BJ (cell line): ENCODE results near the gene GPC4. TPM values are rescaled to one million over a fixed set of nuclear protein-coding genes. Genes with fewer than 3 reads are reported as not detected.

Experiments used
- CTCF ChIA-PET: fragments of 350-600 bp; formaldehyde crosslinking; extraction: SDS; loops from one replicate; lab custom pipeline; 2021; ENCODE audit warnings: antibody characterized with exemption, inconsistent platforms; lab: Yijun Ruan, JAX
- POLR2A ChIA-PET: fragments of 300-600 bp; sonication (Branson Sonifier 250); formaldehyde crosslinking; extraction: SDS; loops from one replicate; lab custom pipeline; 2021; ENCODE audit warnings: antibody characterized with exemption; lab: Charles Lee
- DNase-seq: peaks from one replicate; pipeline ENCODE4 v3.0.0-alpha.2; 2011; ENCODE audit warnings: low read depth
- H3K27me3 ChIP-seq: 2 replicates; pipeline ENCODE4 v1.6.0; 2011; ENCODE audit warnings: low read length; ENCODE audit not compliant: control insufficient read depth, insufficient read depth
- H3K36me3 ChIP-seq: 2 replicates; pipeline ENCODE4 v1.5.1; 2011; ENCODE audit warnings: low read length; ENCODE audit not compliant: control insufficient read depth, insufficient read depth
- H3K4me3 ChIP-seq: 2 replicates; pipeline ENCODE4 v1.5.1; 2011; ENCODE audit warnings: low read depth, mild to moderate bottlenecking, control low read depth, low read length
- polyA plus RNA-seq: library from polyadenylated mRNA; depleted of rRNA; stranded (reverse); fragments of >200 nt; gene quantifications from 2 replicates; pipeline ENCODE4 v1.2.3, GENCODE V29; 2011
- TF ChIP-seq, protein P1 (sequence below): IDR thresholded peaks from 2 replicates; pipeline ENCODE4 v1.5.1; 2011; ENCODE audit warnings: low read depth, mild to moderate bottlenecking, control low read depth, inconsistent platforms, low read length, moderate library complexity; ENCODE audit not compliant: insufficient read depth

GPC4 gene
- polyA plus RNA-seq, 1 experiment = 0.26 TPM

DNA sequence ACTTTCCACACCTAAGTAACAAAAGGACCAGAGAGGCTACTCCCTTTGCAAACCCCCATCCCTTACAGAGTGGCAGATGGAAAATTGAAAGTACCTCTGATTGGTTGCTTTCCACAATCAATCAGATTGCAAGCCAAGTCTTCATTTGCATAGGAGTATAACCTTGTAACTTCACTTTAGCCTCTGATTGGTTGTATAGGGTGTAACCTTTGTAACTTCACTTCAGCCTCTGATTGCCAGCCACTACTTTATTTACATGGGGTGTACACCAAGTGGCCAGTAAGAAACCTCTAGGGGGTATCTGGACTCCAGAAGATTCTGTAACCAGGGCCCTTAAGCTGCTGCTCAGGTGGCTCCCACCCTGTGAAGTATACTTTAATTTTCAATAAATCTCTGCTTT lies 48.6 kb downstream of the GPC4 start:
- CTCF ChIA-PET = no interaction called here
- no peak for DNase-seq
- TF ChIP-seq, protein P1, sequence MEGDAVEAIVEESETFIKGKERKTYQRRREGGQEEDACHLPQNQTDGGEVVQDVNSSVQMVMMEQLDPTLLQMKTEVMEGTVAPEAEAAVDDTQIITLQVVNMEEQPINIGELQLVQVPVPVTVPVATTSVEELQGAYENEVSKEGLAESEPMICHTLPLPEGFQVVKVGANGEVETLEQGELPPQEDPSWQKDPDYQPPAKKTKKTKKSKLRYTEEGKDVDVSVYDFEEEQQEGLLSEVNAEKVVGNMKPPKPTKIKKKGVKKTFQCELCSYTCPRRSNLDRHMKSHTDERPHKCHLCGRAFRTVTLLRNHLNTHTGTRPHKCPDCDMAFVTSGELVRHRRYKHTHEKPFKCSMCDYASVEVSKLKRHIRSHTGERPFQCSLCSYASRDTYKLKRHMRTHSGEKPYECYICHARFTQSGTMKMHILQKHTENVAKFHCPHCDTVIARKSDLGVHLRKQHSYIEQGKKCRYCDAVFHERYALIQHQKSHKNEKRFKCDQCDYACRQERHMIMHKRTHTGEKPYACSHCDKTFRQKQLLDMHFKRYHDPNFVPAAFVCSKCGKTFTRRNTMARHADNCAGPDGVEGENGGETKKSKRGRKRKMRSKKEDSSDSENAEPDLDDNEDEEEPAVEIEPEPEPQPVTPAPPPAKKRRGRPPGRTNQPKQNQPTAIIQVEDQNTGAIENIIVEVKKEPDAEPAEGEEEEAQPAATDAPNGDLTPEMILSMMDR = no peak
- H3K4me3 ChIP-seq = no peak overlapping the region
- H3K27me3 ChIP-seq = no peaks in the 10 kb centered on the region
- POLR2A ChIA-PET = no interaction called here
- no peaks in the 10 kb centered on the region for H3K36me3 ChIP-seq

DNA sequence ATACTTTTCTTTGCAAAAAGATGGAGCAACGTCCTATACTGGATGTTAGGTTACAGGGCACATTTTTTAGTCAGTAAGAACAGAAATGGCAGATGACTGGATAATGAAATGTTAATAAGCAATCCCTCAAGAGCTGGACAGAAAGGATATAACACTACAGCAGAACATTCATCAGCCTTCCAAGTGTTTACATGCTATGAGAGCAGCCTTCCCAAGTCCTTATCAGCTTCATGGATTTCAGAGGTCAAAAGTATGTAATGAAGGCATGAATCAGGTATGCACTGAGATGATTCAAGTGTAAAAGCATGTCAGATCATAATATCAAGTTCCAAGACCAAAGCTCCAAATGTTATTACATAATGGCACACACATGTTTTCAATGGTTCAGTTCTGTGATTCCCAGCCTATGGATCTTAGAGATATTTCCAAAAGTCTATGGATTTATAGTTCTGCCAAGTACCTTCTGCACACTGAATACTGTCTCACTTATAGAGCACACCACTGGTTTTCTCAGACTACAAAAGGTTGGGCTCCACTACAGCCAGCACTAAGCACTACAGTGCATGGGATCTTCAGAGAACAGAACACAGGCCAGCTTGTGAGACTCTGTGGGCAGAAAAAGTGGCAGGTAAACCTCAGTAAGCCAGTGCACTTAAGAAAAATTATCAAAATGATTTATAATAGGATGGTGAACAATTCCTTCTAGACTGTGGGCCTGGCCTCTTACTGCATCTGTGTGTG lies 49.2 kb downstream of the GPC4 start:
- TF ChIP-seq, protein P1 = no peak
- no peak for DNase-seq
- no peaks in the 10 kb centered on the region for H3K36me3 ChIP-seq
- H3K4me3 ChIP-seq = no peak overlapping the region
- POLR2A ChIA-PET = no interaction called here
- CTCF ChIA-PET = no interaction called here
- H3K27me3 ChIP-seq = no peaks in the 10 kb centered on the region

DNA sequence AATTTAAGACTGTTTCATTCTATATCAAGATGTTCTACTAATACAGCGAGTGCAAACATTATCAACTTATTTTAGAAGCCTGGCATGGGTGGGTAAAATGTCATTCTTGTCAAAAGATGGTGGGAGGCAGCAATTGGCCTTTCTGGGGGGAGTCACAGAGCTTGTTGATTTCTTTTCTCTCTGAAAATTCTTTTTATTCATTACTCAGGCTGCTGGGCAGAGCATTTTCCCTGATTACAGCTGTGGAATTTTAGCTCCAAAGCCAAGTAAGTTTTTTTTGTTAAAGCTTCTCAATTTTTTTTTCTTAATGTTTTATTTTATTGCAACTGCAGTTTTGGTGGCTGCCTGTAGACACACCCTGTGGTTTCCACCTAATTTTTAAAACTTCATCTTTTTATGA lies 50.4 kb downstream of the GPC4 start:
- ChIA-PET POLR2A (no interaction called here), CTCF (no interaction called here)
- no peaks in the 10 kb centered on the region for H3K36me3 ChIP-seq
- no peak for DNase-seq
- no peaks in the 10 kb centered on the region for H3K27me3 ChIP-seq
- TF ChIP-seq, protein P1 = no peak
- H3K4me3 ChIP-seq = no peak overlapping the region

DNA sequence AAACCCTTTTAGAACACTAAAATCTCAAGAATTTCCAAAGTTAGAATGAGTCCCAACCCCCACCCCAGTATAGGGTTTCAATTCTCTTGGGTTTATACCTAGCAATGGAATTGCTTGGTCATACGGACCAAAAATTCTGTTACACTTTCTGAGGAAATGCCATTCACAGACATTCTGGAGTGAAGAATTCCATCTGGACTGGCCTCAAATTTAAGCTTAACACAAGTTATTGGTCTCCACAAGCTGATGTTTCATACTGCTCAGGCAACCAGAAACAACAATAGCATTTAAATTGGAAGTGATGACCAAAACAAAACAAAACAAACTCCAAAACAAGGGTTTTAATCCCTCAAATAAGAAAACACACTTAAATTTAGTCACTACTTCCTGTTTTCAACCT lies 51.1 kb downstream of the GPC4 start:
- no peak for DNase-seq
- no peaks in the 10 kb centered on the region for H3K27me3 ChIP-seq
- POLR2A ChIA-PET = no interaction called here
- TF ChIP-seq, protein P1 = no peak
- H3K36me3 ChIP-seq = no peaks in the 10 kb centered on the region
- CTCF ChIA-PET = no interaction called here
- no peak overlapping the region for H3K4me3 ChIP-seq

DNA sequence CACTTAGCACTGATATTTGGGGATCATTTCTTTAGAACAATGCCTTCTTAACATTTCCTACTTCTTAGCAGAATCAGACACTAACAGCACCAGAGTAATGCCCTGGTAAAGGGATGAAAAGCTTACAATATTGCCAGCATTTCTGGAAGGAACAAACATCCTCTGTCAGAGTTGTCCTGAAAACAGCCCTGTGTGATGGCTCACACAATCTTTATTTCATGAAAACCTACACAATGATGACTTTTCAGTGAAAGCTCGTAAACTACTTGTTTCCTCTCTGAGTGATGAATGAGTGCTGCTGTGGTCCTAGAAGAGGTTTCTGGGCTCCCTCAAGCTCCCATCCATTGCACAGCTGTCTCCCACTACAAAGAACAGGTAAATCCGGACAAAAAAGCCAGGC lies 52.8 kb downstream of the GPC4 start:
- CTCF ChIA-PET = no interaction called here
- Histone ChIP-seq H3K27me3 (no peaks in the 10 kb centered on the region), H3K36me3 (no peaks in the 10 kb centered on the region), H3K4me3 (no peak overlapping the region)
- DNase-seq = no peak
- TF ChIP-seq, protein P1 = no peak
- POLR2A ChIA-PET = no interaction called here
